Measurements from ENCODE around the gene CASP3.
A peak's percentile ranks its signal among the peaks of the same experiment; 100 is the strongest.
"Not testable (repeated sequence)": the region's sequence is repeated elsewhere in the genome, so short reads cannot be mapped to it uniquely, and the experiment has no call there.

The CASP3 gene

GRCh38 chr4:184628103-184628502 is 21.1 kb downstream of the CASP3 start:
- peak; percentile 6 for DNase-seq

GRCh38 chr4:184625783-184626596 is 23.3 kb downstream of the CASP3 start:
- DNase-seq = not testable (repeated sequence)

- DNase-seq = no peak
Measured at GRCh38 chr4:184624972-184625554, 24.2 kb downstream of the CASP3 start.

- not testable (repeated sequence) for DNase-seq
Measured at GRCh38 chr4:184624504-184624903, 24.7 kb downstream of the CASP3 start.

GRCh38 chr4:184621518-184621917 is 27.7 kb downstream of the CASP3 start:
- no peak for DNase-seq

GRCh38 chr4:184620212-184620867 is 28.9 kb downstream of the CASP3 start:
- no peak for DNase-seq

- no peak for DNase-seq
Measured at GRCh38 chr4:184617600-184618196, 31.5 kb downstream of the CASP3 start.

- DNase-seq = no peak
Measured at GRCh38 chr4:184616633-184617551, 32.4 kb downstream of the CASP3 start.

- DNase-seq = not testable (repeated sequence)
Measured at GRCh38 chr4:184616168-184616567, 33.1 kb downstream of the CASP3 start.

- no peak for DNase-seq
Measured at GRCh38 chr4:184614509-184614908, 34.7 kb downstream of the CASP3 start.

- no peak for DNase-seq
Measured at GRCh38 chr4:184613405-184613804, 35.8 kb downstream of the CASP3 start.

GRCh38 chr4:184612074-184612473 is 37.2 kb downstream of the CASP3 start:
- no peak for DNase-seq

- not testable (repeated sequence) for DNase-seq
Measured at GRCh38 chr4:184607429-184607828, 41.8 kb downstream of the CASP3 start.

GRCh38 chr4:184602857-184603256 is 46.4 kb downstream of the CASP3 start:
- not testable (repeated sequence) for DNase-seq

GRCh38 chr4:184600982-184601381 is 48.3 kb downstream of the CASP3 start:
- not testable (repeated sequence) for DNase-seq

GRCh38 chr4:184599492-184600135 is 49.6 kb downstream of the CASP3 start:
- DNase-seq = peak; percentile 54

GRCh38 chr4:184598753-184599491 is 50.3 kb downstream of the CASP3 start:
- no peak for DNase-seq

GRCh38 chr4:184596617-184597185 is 52.5 kb downstream of the CASP3 start:
- no peak for DNase-seq

- no peak for DNase-seq
Measured at GRCh38 chr4:184596044-184596616, 53.1 kb downstream of the CASP3 start.

GRCh38 chr4:184595430-184595829 is 53.8 kb downstream of the CASP3 start:
- DNase-seq = no peak
